Hepatocyte (in vitro differentiated cells): ENCODE data around the gene FXYD6.

Experiments used
- EZH2 ChIP-seq: fragments of 200-600 bp; sonication (generic); IDR thresholded peaks from 2 replicates; pipeline ENCODE4 v1.6.1; 2016; ENCODE audit warnings: antibody characterized with exemption, mild to moderate bottlenecking, borderline replicate concordance
- TF ChIP-seq, protein P1 (sequence below): fragments of 200-600 bp; sonication (generic); IDR thresholded peaks from 2 replicates; pipeline ENCODE4 v1.5.1; 2016; ENCODE audit warnings: antibody characterized with exemption, mild to moderate bottlenecking; ENCODE audit not compliant: poor library complexity

GRCh38 chr11:117859488-117860112 is 16.9 kb downstream of the FXYD6 start:
- TF ChIP-seq EZH2 = no peak
- TF ChIP-seq, protein P1, sequence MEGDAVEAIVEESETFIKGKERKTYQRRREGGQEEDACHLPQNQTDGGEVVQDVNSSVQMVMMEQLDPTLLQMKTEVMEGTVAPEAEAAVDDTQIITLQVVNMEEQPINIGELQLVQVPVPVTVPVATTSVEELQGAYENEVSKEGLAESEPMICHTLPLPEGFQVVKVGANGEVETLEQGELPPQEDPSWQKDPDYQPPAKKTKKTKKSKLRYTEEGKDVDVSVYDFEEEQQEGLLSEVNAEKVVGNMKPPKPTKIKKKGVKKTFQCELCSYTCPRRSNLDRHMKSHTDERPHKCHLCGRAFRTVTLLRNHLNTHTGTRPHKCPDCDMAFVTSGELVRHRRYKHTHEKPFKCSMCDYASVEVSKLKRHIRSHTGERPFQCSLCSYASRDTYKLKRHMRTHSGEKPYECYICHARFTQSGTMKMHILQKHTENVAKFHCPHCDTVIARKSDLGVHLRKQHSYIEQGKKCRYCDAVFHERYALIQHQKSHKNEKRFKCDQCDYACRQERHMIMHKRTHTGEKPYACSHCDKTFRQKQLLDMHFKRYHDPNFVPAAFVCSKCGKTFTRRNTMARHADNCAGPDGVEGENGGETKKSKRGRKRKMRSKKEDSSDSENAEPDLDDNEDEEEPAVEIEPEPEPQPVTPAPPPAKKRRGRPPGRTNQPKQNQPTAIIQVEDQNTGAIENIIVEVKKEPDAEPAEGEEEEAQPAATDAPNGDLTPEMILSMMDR = no peak
